Vagina (tissue), 2 donors: Measurements from ENCODE around the gene STXBP1.

Source experiments
- CTCF ChIP-seq, 3 experiments: fragments of 450-650 bp in 2 of 3; fragments of 200-600 bp in 1 of 3; sonication (generic) in 1 of 3; IDR thresholded peaks; one replicate each; pipeline ENCODE4 v1.5.1; 2017 to 2019; ENCODE audit warnings: antibody characterized with exemption in 3 of 3, mild to moderate bottlenecking in 2 of 3, moderate library complexity in 2 of 3
- POLR2A ChIP-seq, 2 donors: fragments of 450-650 bp; IDR thresholded peaks; one replicate each; pipeline ENCODE4 v1.6.1; 2017; ENCODE audit warnings: antibody characterized with exemption in 2 of 2, mild to moderate bottlenecking in 2 of 2, moderate library complexity in 2 of 2
- POLR2AphosphoS5 ChIP-seq, 2 donors: sonication (generic); formaldehyde crosslinking; IDR thresholded peaks; one replicate each; pipeline ENCODE4 v1.9.0; 2017; ENCODE audit warnings: antibody characterized with exemption in 2 of 2, mild to moderate bottlenecking in 2 of 2, low read depth in 1 of 2; ENCODE audit not compliant: insufficient read depth in 1 of 2

- no peak for TF ChIP-seq CTCF (IDR thresholded peaks at IDR 0.05)
- TF ChIP-seq POLR2AphosphoS5 (IDR thresholded peaks at IDR 0.05; ENCODE audit: insufficient read depth in 1 of 2, low read depth in 1 of 2), result no peak
- no peak for TF ChIP-seq POLR2A (IDR thresholded peaks at IDR 0.05)
Observed at GRCh38 chr9:127585161-127585819, 26.8 kb upstream of the STXBP1 start.
